BLaER1 treated with 17β-estradiol and CSF1 and Interleukin-3, amounts not matched to agents 10 nM and 100 nM (cell line): ENCODE measurements around the gene ANKRD44.
A peak's percentile ranks its signal among the peaks of the same experiment; 100 is the strongest.

Source experiments
- H3K27ac ChIP-seq, 11 experiments: shearing (Covaris generic); formaldehyde crosslinking; 2 replicates each; pipeline ENCODE4 v1.8.1; 2022
- H3K27me3 ChIP-seq, 11 experiments: shearing (Covaris generic); formaldehyde crosslinking; 2 replicates each; pipeline ENCODE4 v1.8.1; 2022
- H3K36me3 ChIP-seq, 11 experiments: shearing (Covaris generic); formaldehyde crosslinking; 2 replicates each; pipeline ENCODE4 v1.8.1; 2022
- H3K4me1 ChIP-seq, 10 experiments: shearing (Covaris generic); formaldehyde crosslinking; 2 replicates each; pipeline ENCODE4 v1.8.1; 2022
- H3K4me2 ChIP-seq, 11 experiments: shearing (Covaris generic); formaldehyde crosslinking; 2 replicates each; pipeline ENCODE4 v1.8.1; 2022
- H3K4me3 ChIP-seq, 10 experiments: shearing (Covaris generic); formaldehyde crosslinking; 2 replicates each; pipeline ENCODE4 v1.8.1; 2022
- H3K9ac ChIP-seq, 11 experiments: shearing (Covaris generic); formaldehyde crosslinking; 2 replicates each; pipeline ENCODE4 v1.8.1; 2022
- H3K9me3 ChIP-seq, 11 experiments: shearing (Covaris generic); formaldehyde crosslinking; replicated peaks in 1 of 11; 2 replicates each; pipeline ENCODE4 v1.8.1; 2022
- H4K20me1 ChIP-seq, 11 experiments: shearing (Covaris generic); formaldehyde crosslinking; 2 replicates each; pipeline ENCODE4 v1.8.1; 2022
- Cebpa-rat ChIP-seq, 11 experiments: shearing (Covaris generic); IDR thresholded peaks; 2 replicates each; pipeline ENCODE4 v1.8.1; 2022

The ANKRD44 gene

GRCh38 chr2:197324801-197325200, 14.2 kb upstream of the ANKRD44 start:
- H3K9me3 ChIP-seq, result no peaks in the 10 kb centered on the region

GRCh38 chr2:197322724-197323720, 12.4 kb upstream of the ANKRD44 start:
- no peak overlapping the region for H3K27ac ChIP-seq
- no peak overlapping the region for H3K9ac ChIP-seq
- no peaks in the 10 kb centered on the region for H4K20me1 ChIP-seq
- no peaks in the 10 kb centered on the region for H3K27me3 ChIP-seq
- TF ChIP-seq Cebpa-rat (IDR thresholded peaks at IDR 0.05), result no peak
- no peaks in the 10 kb centered on the region for H3K36me3 ChIP-seq
- H3K4me3 ChIP-seq, result no peak overlapping the region
- 0 out of 22 replicates have a peak overlapping the region, but pooled peaks of 1 of the 11 experiments have one; percentile 39 for H3K4me2 ChIP-seq
- no peaks in the 10 kb centered on the region for H3K9me3 ChIP-seq
- peaks cover 0 to 29% (median 0%) of the 10 kb centered on the region in 10 experiments; a peak in 7 of 20 replicates for H3K4me1 ChIP-seq

More at GRCh38 chr2:197324801-197325200, 14.2 kb upstream of the ANKRD44 start:
- Histone ChIP-seq H3K9ac (no peak overlapping the region), H3K4me1 (peaks cover 0 to 29% (median 0%) of the 10 kb centered on the region in 10 experiments; a peak in 7 of 20 replicates), H3K4me2 (no peak overlapping the region), H3K36me3 (no peaks in the 10 kb centered on the region), H4K20me1 (no peaks in the 10 kb centered on the region), H3K27me3 (no peaks in the 10 kb centered on the region), H3K27ac (no peak overlapping the region), H3K4me3 (no peak overlapping the region)
- TF ChIP-seq Cebpa-rat (IDR thresholded peaks at IDR 0.05), result no peak

GRCh38 chr2:197322143-197322542, 11.6 kb upstream of the ANKRD44 start:
- H3K27ac ChIP-seq, result no peak overlapping the region
- H3K36me3 ChIP-seq, result no peaks in the 10 kb centered on the region
- TF ChIP-seq Cebpa-rat (IDR thresholded peaks at IDR 0.05), result no peak
- peaks cover 0 to 21% (median 0%) of the 10 kb centered on the region in 10 experiments; a peak in 7 of 20 replicates for H3K4me1 ChIP-seq
- peak overlapping the region in 2 of 11 experiments; percentile 18 to 39; a peak in 2 of 22 replicates for H3K4me2 ChIP-seq
- no peaks in the 10 kb centered on the region for H4K20me1 ChIP-seq
- H3K4me3 ChIP-seq, result no peak overlapping the region
- no peaks in the 10 kb centered on the region for H3K27me3 ChIP-seq
- no peaks in the 10 kb centered on the region for H3K9me3 ChIP-seq
- H3K9ac ChIP-seq, result no peak overlapping the region

- H3K27ac ChIP-seq, result no peak overlapping the region
- TF ChIP-seq Cebpa-rat (IDR thresholded peaks at IDR 0.05), result no peak
- peaks cover 0 to 22% (median 20%) of the 10 kb centered on the region in 11 experiments; a peak in 19 of 22 replicates for H3K27me3 ChIP-seq
- H3K9me3 ChIP-seq, result no peaks in the 10 kb centered on the region
- no peak overlapping the region for H3K4me2 ChIP-seq
- no peak overlapping the region for H3K9ac ChIP-seq
- H3K4me3 ChIP-seq, result no peak overlapping the region
- H4K20me1 ChIP-seq, result no peaks in the 10 kb centered on the region
- peaks cover 11 to 16% (median 14%) of the 10 kb centered on the region in 10 experiments for H3K4me1 ChIP-seq
- no peaks in the 10 kb centered on the region for H3K36me3 ChIP-seq
These were observed 4.8 kb upstream of the ANKRD44 start for GRCh38 chr2:197315371-197315770.

- Histone ChIP-seq H3K27me3 (peaks cover 0 to 50% (median 43%) of the 10 kb centered on the region in 11 experiments; a peak in 19 of 22 replicates), H4K20me1 (peaks cover 0 to 9% (median 0%) of the 10 kb centered on the region in 11 experiments; a peak in 2 of 22 replicates), H3K4me3 (no peak overlapping the region), H3K4me1 (peaks cover 15 to 40% (median 34%) of the 10 kb centered on the region in 10 experiments), H3K36me3 (no peaks in the 10 kb centered on the region), H3K27ac (no peak overlapping the region), H3K9me3 (no peaks in the 10 kb centered on the region), H3K9ac (no peak overlapping the region), H3K4me2 (peak overlapping the region in 10 of 11 experiments; percentile 89 to 98 (median 94); a peak in 20 of 22 replicates)
- no peak for TF ChIP-seq Cebpa-rat (IDR thresholded peaks at IDR 0.05)
These were observed 1.6 kb upstream of the ANKRD44 start for GRCh38 chr2:197312186-197312585.

- peaks cover 0 to 9% (median 0%) of the 10 kb centered on the region in 11 experiments; a peak in 2 of 22 replicates for H4K20me1 ChIP-seq
- peak overlapping the region; percentile 78 to 98 (median 93) for H3K4me2 ChIP-seq
- no peak for TF ChIP-seq Cebpa-rat (IDR thresholded peaks at IDR 0.05)
- H3K9me3 ChIP-seq, result no peaks in the 10 kb centered on the region
- peaks cover 0 to 50% (median 43%) of the 10 kb centered on the region in 11 experiments; a peak in 19 of 22 replicates for H3K27me3 ChIP-seq
- peak overlapping the region; percentile 75 to 93 (median 84) for H3K4me3 ChIP-seq
- H3K9ac ChIP-seq, result peak overlapping the region in 10 of 11 experiments; percentile 77 to 91 (median 84); a peak in 18 of 22 replicates
- H3K36me3 ChIP-seq, result no peaks in the 10 kb centered on the region
- H3K4me1 ChIP-seq, result peaks cover 15 to 47% (median 40%) of the 10 kb centered on the region in 10 experiments
- H3K27ac ChIP-seq, result no peak overlapping the region
These were observed 947 bp upstream of the ANKRD44 start for GRCh38 chr2:197311421-197312033.

GRCh38 chr2:197310987-197311420, 424 bp upstream of the ANKRD44 start:
- Histone ChIP-seq H4K20me1 (peaks cover 0 to 9% (median 0%) of the 10 kb centered on the region in 11 experiments; a peak in 2 of 22 replicates), H3K27me3 (peaks cover 0 to 50% (median 43%) of the 10 kb centered on the region in 11 experiments; a peak in 19 of 22 replicates), H3K9me3 (no peaks in the 10 kb centered on the region), H3K4me3 (peak overlapping the region; percentile 75 to 93 (median 84)), H3K36me3 (no peaks in the 10 kb centered on the region), H3K4me2 (peak overlapping the region; percentile 78 to 98 (median 93)), H3K9ac (peak overlapping the region; percentile 77 to 91 (median 81)), H3K27ac (peak overlapping the region in 9 of 11 experiments; percentile 24 to 92 (median 74); a peak in 14 of 22 replicates), H3K4me1 (peaks cover 15 to 52% (median 44%) of the 10 kb centered on the region in 10 experiments)
- TF ChIP-seq Cebpa-rat (IDR thresholded peaks at IDR 0.05), result no peak

- Histone ChIP-seq H3K4me2 (peak overlapping the region; percentile 89 to 98 (median 93)), H4K20me1 (peaks cover 0 to 9% (median 0%) of the 10 kb centered on the region in 11 experiments; a peak in 3 of 22 replicates), H3K4me3 (peak overlapping the region; percentile 75 to 93 (median 84)), H3K27ac (peak overlapping the region; percentile 54 to 92 (median 73); a peak in 19 of 22 replicates), H3K9ac (peak overlapping the region; percentile 77 to 91 (median 81)), H3K27me3 (peaks cover 0 to 50% (median 43%) of the 10 kb centered on the region in 11 experiments; a peak in 19 of 22 replicates), H3K4me1 (peaks cover 15 to 63% (median 53%) of the 10 kb centered on the region in 10 experiments), H3K36me3 (no peaks in the 10 kb centered on the region), H3K9me3 (no peaks in the 10 kb centered on the region)
- TF ChIP-seq Cebpa-rat (IDR thresholded peaks at IDR 0.05), result no peak
These were observed 819 bp downstream of the ANKRD44 start for GRCh38 chr2:197309691-197310231.
